ENCODE data around the gene FAM234B. TPM values are rescaled to one million over a fixed set of nuclear protein-coding genes. Genes with fewer than 3 reads are reported as not detected.

The FAM234B gene
- total RNA-seq, 4 donors from 2014 or later = 3.1 to 8.0 (median 3.9) TPM

GRCh38 chr12:13005649-13006048, 38.5 kb upstream of the FAM234B start:
- Histone ChIP-seq H3K36me3 (no peaks in the 10 kb centered on the region), H3K4me3 (no peak overlapping the region), H3K27ac (no peak overlapping the region), H3K4me1 (peaks cover 0 to 13% (median 6%) of the 10 kb centered on the region in 3 donors), H3K9me3 (no peaks in the 10 kb centered on the region), H3K27me3 (no peaks in the 10 kb centered on the region)
- TF ChIP-seq POLR2A (IDR thresholded peaks at IDR 0.05) = no peak
- TF ChIP-seq CTCF (IDR thresholded peaks at IDR 0.05) = no peak
- 91 to 100% methylated on average over 2 of the region's 2 CpGs for WGBS, 2 donors
- no peak for DNase-seq
- intact Hi-C loops (cut with DNase I) = no loop called here

GRCh38 chr12:13007496-13008233, 36.5 kb upstream of the FAM234B start:
- no peak overlapping the region for H3K27ac ChIP-seq
- no peaks in the 10 kb centered on the region for H3K4me1 ChIP-seq
- H3K27me3 ChIP-seq = no peaks in the 10 kb centered on the region
- DNase-seq = no peak
- no peak for TF ChIP-seq POLR2A (IDR thresholded peaks at IDR 0.05)
- TF ChIP-seq CTCF (IDR thresholded peaks at IDR 0.05) = no peak
- intact Hi-C loops (cut with DNase I) = no loop called here
- no peaks in the 10 kb centered on the region for H3K36me3 ChIP-seq
- WGBS, 2 donors = 89 to 92% methylated on average over 7 of the region's 7 CpGs
- H3K4me3 ChIP-seq = no peak overlapping the region
- H3K9me3 ChIP-seq = no peaks in the 10 kb centered on the region

- H3K27ac ChIP-seq = no peak overlapping the region
- H3K36me3 ChIP-seq = no peaks in the 10 kb centered on the region
- no peaks in the 10 kb centered on the region for H3K9me3 ChIP-seq
- intact Hi-C loops (cut with DNase I) = no loop called here
- WGBS, 2 donors = 79 to 86% methylated on average over 5 of the region's 5 CpGs
- no peak for TF ChIP-seq CTCF (IDR thresholded peaks at IDR 0.05)
- TF ChIP-seq POLR2A (IDR thresholded peaks at IDR 0.05) = no peak
- no peaks in the 10 kb centered on the region for H3K4me1 ChIP-seq
- H3K4me3 ChIP-seq = no peak overlapping the region
- DNase-seq = no peak
- no peaks in the 10 kb centered on the region for H3K27me3 ChIP-seq
Observed at GRCh38 chr12:13008741-13009380, 35.3 kb upstream of the FAM234B start.

GRCh38 chr12:13011098-13011497, 33.1 kb upstream of the FAM234B start:
- Histone ChIP-seq H3K4me1 (no peaks in the 10 kb centered on the region), H3K4me3 (no peak overlapping the region), H3K27me3 (no peaks in the 10 kb centered on the region), H3K9me3 (no peaks in the 10 kb centered on the region), H3K27ac (no peak overlapping the region), H3K36me3 (no peaks in the 10 kb centered on the region)
- 80 to 83% methylated on average over 5 to 6 of the region's 6 CpGs for WGBS, 2 donors
- TF ChIP-seq CTCF (IDR thresholded peaks at IDR 0.05) (no peak), POLR2A (IDR thresholded peaks at IDR 0.05) (no peak)
- intact Hi-C loops (cut with DNase I) = no loop called here
- no peak for DNase-seq

- H3K36me3 ChIP-seq = no peaks in the 10 kb centered on the region
- DNase-seq = no peak
- no peak overlapping the region for H3K4me3 ChIP-seq
- H3K27me3 ChIP-seq = no peaks in the 10 kb centered on the region
- TF ChIP-seq POLR2A (IDR thresholded peaks at IDR 0.05) (no peak), CTCF (IDR thresholded peaks at IDR 0.05) (no peak)
- intact Hi-C loops (cut with DNase I) = loop anchor here (10.0 kb wide), 1 partner anchor 182 kb away; no protein-coding TSS in a partner anchor
- H3K9me3 ChIP-seq = no peaks in the 10 kb centered on the region
- 82 to 86% methylated on average over 6 of the region's 6 CpGs for WGBS, 2 donors
- no peak overlapping the region for H3K27ac ChIP-seq
- peaks cover 0 to 22% (median 0%) of the 10 kb centered on the region in 3 donors for H3K4me1 ChIP-seq
Observed at GRCh38 chr12:13022851-13023271, 21.3 kb upstream of the FAM234B start.
